ENCODE results near the gene HIRIP3.

DNA sequence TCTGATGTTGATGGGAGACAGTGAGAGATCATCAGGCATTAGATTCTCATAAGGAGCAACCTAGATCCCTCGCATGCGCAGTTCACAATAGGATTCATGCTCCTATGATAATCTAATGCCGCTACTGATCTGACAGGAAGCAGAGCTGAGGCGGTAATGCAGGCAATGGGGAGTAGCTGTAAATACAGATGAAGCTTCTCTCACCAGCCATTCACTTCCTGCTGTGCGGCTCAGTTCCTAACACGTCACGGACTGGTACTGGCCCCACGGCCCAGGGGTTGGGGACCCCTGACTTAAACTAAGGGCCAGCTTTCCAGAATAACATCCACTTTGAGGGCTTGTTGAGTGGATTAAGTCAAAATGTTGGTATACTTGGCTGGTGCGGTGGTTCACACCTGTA is 36.1 kb downstream of the HIRIP3 start:
- TF ChIP-seq EZH2 (IDR thresholded peaks at IDR 0.05) (no peak), POLR2AphosphoS5 (IDR thresholded peaks at IDR 0.05; ENCODE audit: borderline replicate concordance, low read depth, low read length) (no peak), FOXP2 (optimal IDR thresholded peaks at IDR 0.05; ENCODE audit: control extremely low read depth, extremely low read length, insufficient read depth) (no peak)
